Effector CD4-positive, alpha-beta T cell (primary cell): ENCODE results near the gene NAMPT.
"Not testable (repeated sequence)": the region's sequence is repeated elsewhere in the genome, so short reads cannot be mapped to it uniquely, and the experiment has no call there.

Experiments
- DNase-seq: peaks from one replicate; pipeline ENCODE4 v3.0.0-alpha.2; 2020

The NAMPT gene

GRCh38 chr7:106298631-106299030 is 13.8 kb upstream of the NAMPT start:
- not testable (repeated sequence) for DNase-seq

GRCh38 chr7:106298155-106298554 is 13.4 kb upstream of the NAMPT start:
- DNase-seq: not testable (repeated sequence)

- DNase-seq: no peak
These were observed 9.6 kb upstream of the NAMPT start for GRCh38 chr7:106294334-106294733.

- DNase-seq: no peak
These were observed 6.5 kb upstream of the NAMPT start for GRCh38 chr7:106291247-106291646.

- DNase-seq: no peak
These were observed 5.5 kb upstream of the NAMPT start for GRCh38 chr7:106290319-106290718.

GRCh38 chr7:106289848-106290247 is 5.1 kb upstream of the NAMPT start:
- no peak for DNase-seq

GRCh38 chr7:106288263-106288662 is 3.5 kb upstream of the NAMPT start:
- no peak for DNase-seq

GRCh38 chr7:106287786-106288185 is 3.0 kb upstream of the NAMPT start:
- DNase-seq: no peak

- DNase-seq: no peak
These were observed 1.2 kb upstream of the NAMPT start for GRCh38 chr7:106285855-106286492.

- peak; percentile 98 for DNase-seq
These were observed 470 bp upstream of the NAMPT start for GRCh38 chr7:106285051-106285854.

- DNase-seq: peak; percentile 37
These were observed 711 bp downstream of the NAMPT start for GRCh38 chr7:106283831-106284713.

GRCh38 chr7:106283501-106283830 is 1.3 kb downstream of the NAMPT start:
- DNase-seq: no peak

- DNase-seq: no peak
These were observed 1.9 kb downstream of the NAMPT start for GRCh38 chr7:106282852-106283251.

GRCh38 chr7:106282390-106282789 is 2.4 kb downstream of the NAMPT start:
- no peak for DNase-seq

- DNase-seq: no peak
These were observed 3.0 kb downstream of the NAMPT start for GRCh38 chr7:106281585-106282318.

GRCh38 chr7:106281127-106281526 is 3.7 kb downstream of the NAMPT start:
- DNase-seq: no peak

- no peak for DNase-seq
These were observed 5.2 kb downstream of the NAMPT start for GRCh38 chr7:106279425-106280197.

- DNase-seq: no peak
These were observed 6.1 kb downstream of the NAMPT start for GRCh38 chr7:106278695-106279094.

GRCh38 chr7:106277976-106278375 is 6.8 kb downstream of the NAMPT start:
- no peak for DNase-seq

- no peak for DNase-seq
These were observed 8.3 kb downstream of the NAMPT start for GRCh38 chr7:106276513-106276912.

GRCh38 chr7:106273009-106273668 is 11.6 kb downstream of the NAMPT start:
- DNase-seq: no peak
